OCI-LY7 (cell line): ENCODE data around the gene C1orf105. TPM values are rescaled to one million over a fixed set of nuclear protein-coding genes. Genes with fewer than 3 reads are reported as not detected.

ENCODE experiments used
- BruUV-seq: library from RNA; stranded (reverse); fragments of 400-500 nt; replicated peaks from 2 replicates; lab custom pipeline; 2021; lab: Mats Ljungman, UMichigan
- CTCF ChIA-PET: fragments of 300-600 bp; sonication (Branson Sonifier 250); formaldehyde crosslinking; loops from one replicate; lab custom pipeline; 2022; ENCODE audit warnings: antibody characterized with exemption; ENCODE audit not compliant: unreplicated experiment; lab: Charles Lee
- POLR2A ChIA-PET: fragments of 300-600 bp; sonication (Branson Sonifier 250); formaldehyde crosslinking; loops from one replicate; lab custom pipeline; 2022; ENCODE audit warnings: antibody characterized with exemption; lab: Charles Lee
- DNase-seq: peaks from one replicate; pipeline ENCODE4 v3.0.0-alpha.2; 2015; ENCODE audit warnings: low spot score
- H2AFZ ChIP-seq: fragments of 200-600 bp; sonication (generic), shearing (Covaris generic); 2 replicates; pipeline ENCODE4 v1.6.1; 2014; ENCODE audit warnings: mild to moderate bottlenecking, antibody characterized with exemption, low read length, moderate library complexity
- H3K27ac ChIP-seq: fragments of 200-600 bp; sonication (generic); 2 replicates; pipeline ENCODE4 v1.5.1; 2014; ENCODE audit warnings: mixed run types, low read depth, mild to moderate bottlenecking, moderate library complexity, low read length, inconsistent platforms; ENCODE audit not compliant: poor library complexity, severe bottlenecking
- H3K36me3 ChIP-seq: fragments of 200-600 bp; sonication (generic); 2 replicates; pipeline ENCODE4 v1.6.1; 2014; ENCODE audit warnings: mild to moderate bottlenecking, antibody characterized with exemption, low read length, moderate library complexity, mixed read lengths; ENCODE audit not compliant: insufficient read depth
- H3K4me1 ChIP-seq: fragments of 200-600 bp; sonication (generic); 2 replicates; pipeline ENCODE4 v1.5.1; 2014; ENCODE audit warnings: mild to moderate bottlenecking, low read length; ENCODE audit not compliant: insufficient read depth, poor library complexity, severe bottlenecking
- H3K4me2 ChIP-seq: fragments of 200-600 bp; sonication (generic); 2 replicates; pipeline ENCODE4 v1.6.1; 2014; ENCODE audit warnings: mild to moderate bottlenecking, low read length
- H3K4me3 ChIP-seq: fragments of 200-600 bp; sonication (generic); 2 replicates; pipeline ENCODE4 v1.5.1; 2014; ENCODE audit warnings: mild to moderate bottlenecking, low read depth, low read length; ENCODE audit not compliant: poor library complexity, severe bottlenecking
- H3K79me2 ChIP-seq: fragments of 200-600 bp; sonication (generic); 2 replicates; pipeline ENCODE4 v1.6.1; 2016; ENCODE audit warnings: low read depth, mild to moderate bottlenecking, low read length, moderate library complexity, mixed read lengths; ENCODE audit not compliant: insufficient read depth
- H3K9me2 ChIP-seq: fragments of 200-600 bp; sonication (generic); 2 replicates; pipeline ENCODE4 v1.6.1; 2016; ENCODE audit warnings: mild to moderate bottlenecking, low read length, mixed read lengths; ENCODE audit not compliant: insufficient read depth
- H3K9me3 ChIP-seq: fragments of 200-600 bp; sonication (generic); 2 replicates; pipeline ENCODE4 v1.6.1; 2014; ENCODE audit warnings: mild to moderate bottlenecking, mixed run types, low read length, mixed read lengths
- H4K20me1 ChIP-seq: fragments of 200-600 bp; sonication (generic); 2 replicates; pipeline ENCODE4 v1.6.1; 2014; ENCODE audit warnings: mild to moderate bottlenecking, antibody characterized with exemption, low read length, moderate library complexity, mixed read lengths; ENCODE audit not compliant: insufficient read depth
- EZH2phosphoT487 ChIP-seq: fragments of 200-600 bp; sonication (generic); IDR thresholded peaks from 2 replicates; pipeline ENCODE4 v1.6.1; 2018; ENCODE audit warnings: low read depth, borderline replicate concordance, mild to moderate bottlenecking, mixed run types, antibody characterized with exemption, low read length, moderate library complexity, mixed read lengths
- intact Hi-C: fragments of 100-400 bp; cut with micrococcal nuclease; formaldehyde crosslinking; loops from one replicate; pipeline ENCODE4 v1.10.0; 2022; ENCODE audit not compliant: unreplicated experiment
- total RNA-seq, 2 experiments: library from RNA; depleted of rRNA in 1 of 2; stranded (reverse); fragments of >200 nt in 1 of 2; shearing (Covaris generic) in 1 of 2; gene quantifications; 2 replicates each; pipeline ENCODE4 v1.2.3, GENCODE V29; 2014 to 2022
- TF ChIP-seq, protein P1 (sequence below): fragments of 200-600 bp; sonication (generic); conservative IDR thresholded peaks from 2 replicates; pipeline ENCODE4 v1.5.1; 2014; ENCODE audit warnings: mild to moderate bottlenecking, antibody characterized with exemption, low read length, moderate library complexity, mixed read lengths

Gene C1orf105
- total RNA-seq, 2 experiments from 2014 or later: not detected

DNA sequence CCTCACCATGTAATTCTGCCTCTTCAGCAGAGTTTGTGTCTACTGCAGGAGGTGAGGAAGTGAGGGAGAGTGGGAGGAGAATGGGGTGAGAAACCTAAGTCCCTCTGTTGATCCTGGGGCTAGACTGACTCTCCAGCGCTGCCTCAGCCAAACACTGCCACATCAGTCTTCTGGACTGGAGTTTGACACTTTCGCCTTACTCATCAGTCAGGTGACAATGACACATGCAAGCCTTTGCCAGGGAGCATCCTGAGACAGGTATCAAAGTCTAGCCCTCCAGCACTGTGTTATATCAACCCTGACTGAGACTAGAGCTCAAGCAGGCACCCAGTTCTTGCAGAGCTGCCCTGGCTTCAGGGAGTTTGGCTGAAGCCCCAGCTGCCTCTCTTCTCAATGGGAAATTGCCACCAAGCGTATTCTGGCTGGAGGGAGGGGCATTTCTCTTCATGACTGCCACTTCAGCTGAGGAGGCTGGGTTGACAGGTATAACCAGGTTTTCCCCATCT is 79.2 kb downstream of the C1orf105 start:
- TF ChIP-seq EZH2phosphoT487: no peak
- TF ChIP-seq, protein P1, sequence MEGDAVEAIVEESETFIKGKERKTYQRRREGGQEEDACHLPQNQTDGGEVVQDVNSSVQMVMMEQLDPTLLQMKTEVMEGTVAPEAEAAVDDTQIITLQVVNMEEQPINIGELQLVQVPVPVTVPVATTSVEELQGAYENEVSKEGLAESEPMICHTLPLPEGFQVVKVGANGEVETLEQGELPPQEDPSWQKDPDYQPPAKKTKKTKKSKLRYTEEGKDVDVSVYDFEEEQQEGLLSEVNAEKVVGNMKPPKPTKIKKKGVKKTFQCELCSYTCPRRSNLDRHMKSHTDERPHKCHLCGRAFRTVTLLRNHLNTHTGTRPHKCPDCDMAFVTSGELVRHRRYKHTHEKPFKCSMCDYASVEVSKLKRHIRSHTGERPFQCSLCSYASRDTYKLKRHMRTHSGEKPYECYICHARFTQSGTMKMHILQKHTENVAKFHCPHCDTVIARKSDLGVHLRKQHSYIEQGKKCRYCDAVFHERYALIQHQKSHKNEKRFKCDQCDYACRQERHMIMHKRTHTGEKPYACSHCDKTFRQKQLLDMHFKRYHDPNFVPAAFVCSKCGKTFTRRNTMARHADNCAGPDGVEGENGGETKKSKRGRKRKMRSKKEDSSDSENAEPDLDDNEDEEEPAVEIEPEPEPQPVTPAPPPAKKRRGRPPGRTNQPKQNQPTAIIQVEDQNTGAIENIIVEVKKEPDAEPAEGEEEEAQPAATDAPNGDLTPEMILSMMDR: no peak
- BruUV-seq: no TSS peak
- DNase-seq: no peak
- Histone ChIP-seq H3K4me3 (no peak overlapping the region), H4K20me1 (no peaks in the 10 kb centered on the region), H3K4me1 (no peaks in the 10 kb centered on the region), H3K9me3 (no peaks in the 10 kb centered on the region), H3K4me2 (no peak overlapping the region), H2AFZ (no peak overlapping the region), H3K9me2 (no peaks in the 10 kb centered on the region), H3K27ac (no peak overlapping the region), H3K79me2 (no peaks in the 10 kb centered on the region), H3K36me3 (no peaks in the 10 kb centered on the region)
- intact Hi-C loops: no loop called here
- ChIA-PET POLR2A (no interaction called here), CTCF (no interaction called here)

DNA sequence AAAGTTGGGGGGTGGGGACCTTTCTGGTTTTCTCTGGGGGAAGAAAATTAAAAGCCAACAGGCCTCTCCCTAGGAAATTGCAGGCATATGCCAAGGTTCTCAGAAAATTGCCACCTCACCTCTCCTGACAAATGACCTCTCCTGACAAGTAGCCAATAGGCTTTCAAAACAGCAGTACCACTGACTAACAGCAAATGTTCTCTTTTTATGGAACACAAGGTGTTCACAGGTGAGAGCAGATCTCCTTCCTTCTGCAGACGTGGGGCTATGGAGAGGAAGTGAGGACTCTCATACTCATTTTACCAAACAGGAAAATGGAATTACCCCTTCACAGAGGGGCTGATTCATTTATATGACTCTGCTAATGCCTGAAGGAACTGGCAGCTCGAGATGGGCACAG is 79.7 kb downstream of the C1orf105 start:
- ChIA-PET CTCF (no interaction called here), POLR2A (no interaction called here)
- DNase-seq: no peak
- no peak overlapping the region for H2AFZ ChIP-seq
- H3K4me1 ChIP-seq: no peaks in the 10 kb centered on the region
- H3K4me2 ChIP-seq: no peak overlapping the region
- no peaks in the 10 kb centered on the region for H3K9me3 ChIP-seq
- H4K20me1 ChIP-seq: no peaks in the 10 kb centered on the region
- H3K27ac ChIP-seq: no peak overlapping the region
- no peaks in the 10 kb centered on the region for H3K79me2 ChIP-seq
- H3K9me2 ChIP-seq: no peaks in the 10 kb centered on the region
- TF ChIP-seq EZH2phosphoT487: no peak
- TF ChIP-seq, protein P1: no peak
- no peaks in the 10 kb centered on the region for H3K36me3 ChIP-seq
- BruUV-seq: no TSS peak
- intact Hi-C loops: no loop called here
- no peak overlapping the region for H3K4me3 ChIP-seq

- no peaks in the 10 kb centered on the region for H4K20me1 ChIP-seq
- H3K4me3 ChIP-seq: no peak overlapping the region
- H3K27ac ChIP-seq: no peak overlapping the region
- TF ChIP-seq, protein P1: no peak
- no peak for TF ChIP-seq EZH2phosphoT487
- no peaks in the 10 kb centered on the region for H3K9me2 ChIP-seq
- DNase-seq: no peak
- CTCF ChIA-PET: no interaction called here
- no peaks in the 10 kb centered on the region for H3K4me1 ChIP-seq
- POLR2A ChIA-PET: interaction anchor here (1.0 kb wide), 1 partner anchor 19 kb away, joined by 3 read pairs; no protein-coding TSS in a partner anchor
- H3K79me2 ChIP-seq: no peaks in the 10 kb centered on the region
- intact Hi-C loops: no loop called here
- H3K9me3 ChIP-seq: no peaks in the 10 kb centered on the region
- H3K36me3 ChIP-seq: no peaks in the 10 kb centered on the region
- H2AFZ ChIP-seq: no peak overlapping the region
- no peak overlapping the region for H3K4me2 ChIP-seq
- BruUV-seq: no TSS peak
These were observed 87.3 kb downstream of the C1orf105 start for GRCh38 chr1:172507741-172508140.
